H1 (cell line): ENCODE results near the gene MCF2L. TPM values are rescaled to one million over a fixed set of nuclear protein-coding genes. Genes with fewer than 3 reads are reported as not detected.

Experiments used
- CTCF ChIA-PET: fragments of 300-600 bp; sonication (Branson Sonifier 250); formaldehyde crosslinking; loops from one replicate; lab custom pipeline; 2021; ENCODE audit not compliant: partially characterized antibody; lab: Charles Lee
- POLR2A ChIA-PET: fragments of 300-600 bp; sonication (Branson Sonifier 250); formaldehyde crosslinking; loops from one replicate; lab custom pipeline; 2021; ENCODE audit warnings: inconsistent platforms; ENCODE audit not compliant: partially characterized antibody; lab: Charles Lee
- DNase-seq, 2 experiments: peaks; one replicate each; pipeline versions ENCODE4 v3.0.0 to v3.0.0-alpha.2; 2010 to 2022; ENCODE audit warnings: low spot score in 2 of 2, low read depth in 1 of 2, mixed read lengths in 1 of 2
- FAIRE-seq: peaks from 2 replicates; lab custom pipeline; 2011; peaks lifted over from hg19 to GRCh38; lab: Jason Lieb, UNC
- H2AFZ ChIP-seq: 2 replicates; pipeline ENCODE4 v1.8.1; 2012; ENCODE audit warnings: low read length, inconsistent platforms
- H2AK5ac ChIP-seq: 2 replicates; pipeline ENCODE4 v1.6.1; 2013; ENCODE audit warnings: low read depth, low read length
- H2BK120ac ChIP-seq: replicated peaks from 2 replicates; pipeline ENCODE3; 2013; ENCODE audit warnings: low read depth, low read length, inconsistent platforms
- H2BK12ac ChIP-seq: 2 replicates; pipeline ENCODE4 v1.6.1; 2013; ENCODE audit warnings: low read depth, low read length
- H2BK15ac ChIP-seq: 2 replicates; pipeline ENCODE4 v1.6.1; 2013; ENCODE audit warnings: low read length
- H2BK20ac ChIP-seq: 2 replicates; pipeline ENCODE4 v1.6.1; 2013; ENCODE audit warnings: low read length
- H2BK5ac ChIP-seq: 2 replicates; pipeline ENCODE4 v1.6.1; 2013; ENCODE audit warnings: low read depth, low read length
- H3K14ac ChIP-seq: 2 replicates; pipeline ENCODE4 v1.6.1; 2013; ENCODE audit warnings: inconsistent platforms; ENCODE audit not compliant: insufficient read length
- H3K18ac ChIP-seq: 2 replicates; pipeline ENCODE4 v1.6.1; 2013; ENCODE audit warnings: low read length; ENCODE audit errors: extremely low read depth
- H3K23ac ChIP-seq: 2 replicates; pipeline ENCODE4 v1.6.1; 2013; ENCODE audit warnings: inconsistent platforms; ENCODE audit not compliant: insufficient read length
- H3K23me2 ChIP-seq: 2 replicates; pipeline ENCODE4 v1.6.1; 2013; ENCODE audit warnings: low read depth, low read length
- H3K27ac ChIP-seq: 2 replicates; pipeline ENCODE4 v1.6.1; 2011; ENCODE audit warnings: low read depth, low read length, inconsistent platforms
- H3K27me3 ChIP-seq, 4 experiments: replicated peaks in 1 of 4; 1 replicate in 1 of 4; 2 replicates in 3 of 4; pipeline versions ENCODE4 v1.6.1 to v1.8.1; 2011 to 2013; ENCODE audit warnings: low read length in 3 of 4, mild to moderate bottlenecking in 3 of 4, inconsistent platforms in 2 of 4, mixed read lengths in 2 of 4, moderate library complexity in 1 of 4; ENCODE audit not compliant: control insufficient read depth in 3 of 4, insufficient read depth in 3 of 4; ENCODE audit errors: extremely low read depth in 1 of 4
- H3K36me3 ChIP-seq, 4 experiments: 2 replicates each; pipeline versions ENCODE4 v1.6.1 to v1.8.1; 2011 to 2013; ENCODE audit warnings: mild to moderate bottlenecking in 4 of 4, low read length in 3 of 4, moderate library complexity in 2 of 4, control low read depth in 1 of 4, inconsistent platforms in 1 of 4; ENCODE audit not compliant: insufficient read depth in 4 of 4, control insufficient read depth in 2 of 4
- H3K4ac ChIP-seq: replicated peaks from 2 replicates; pipeline ENCODE3; 2013; ENCODE audit warnings: low read length, low read depth, mixed read lengths, inconsistent platforms; ENCODE audit not compliant: insufficient read length
- H3K4me1 ChIP-seq, 4 experiments: replicated peaks in 1 of 4; 1 replicate in 1 of 4; 2 replicates in 3 of 4; pipeline versions ENCODE4 v1.6.1 to v1.8.1; 2011 to 2013; ENCODE audit warnings: low read length in 3 of 4, inconsistent platforms in 2 of 4, mixed read lengths in 1 of 4; ENCODE audit not compliant: insufficient read depth in 4 of 4, control insufficient read depth in 3 of 4
- H3K4me2 ChIP-seq, 2 experiments: 2 replicates each; pipeline versions ENCODE4 v1.6.1 to v1.8.1; 2011 to 2013; ENCODE audit warnings: low read depth in 2 of 2, low read length in 2 of 2, control low read depth in 1 of 2, inconsistent platforms in 1 of 2, mild to moderate bottlenecking in 1 of 2; ENCODE audit not compliant: insufficient read depth in 1 of 2
- H3K4me3 ChIP-seq, 4 experiments: fragments of 200-600, 300-600 bp in 1 of 4; sonication (generic), shearing (Covaris generic), sonication (Bioruptor Twin) in 1 of 4; 2 replicates each; pipeline versions ENCODE4 v1.5.1 to v1.8.1; 2011 to 2016; ENCODE audit warnings: low read length in 4 of 4, low read depth in 3 of 4, control low read depth in 2 of 4, inconsistent platforms in 2 of 4, mild to moderate bottlenecking in 2 of 4, mixed read lengths in 1 of 4, moderate library complexity in 1 of 4; ENCODE audit not compliant: insufficient read depth in 2 of 4; ENCODE audit errors: extremely low read depth in 1 of 4
- H3K56ac ChIP-seq: replicated peaks from 2 replicates; pipeline ENCODE3; 2013; ENCODE audit warnings: low read depth, mild to moderate bottlenecking, mixed read lengths, low read length, inconsistent platforms; ENCODE audit not compliant: insufficient read length
- H3K79me1 ChIP-seq: 2 replicates; pipeline ENCODE4 v1.6.1; 2013; ENCODE audit warnings: low read depth, low read length, control low read depth
- H3K79me2 ChIP-seq, 2 experiments: 2 replicates each; pipeline versions ENCODE4 v1.6.1 to v1.8.1; 2012 to 2013; ENCODE audit warnings: low read length in 2 of 2, mild to moderate bottlenecking in 2 of 2, inconsistent platforms in 1 of 2; ENCODE audit not compliant: insufficient read depth in 2 of 2, control insufficient read depth in 1 of 2
- H3K9ac ChIP-seq, 4 experiments: replicated peaks in 1 of 4; 1 replicate in 1 of 4; 2 replicates in 3 of 4; pipeline versions ENCODE4 v1.6.1 to v1.8.1; 2011 to 2013; ENCODE audit warnings: low read depth in 3 of 4, low read length in 3 of 4, control low read depth in 2 of 4, mild to moderate bottlenecking in 2 of 4, moderate library complexity in 2 of 4, inconsistent platforms in 1 of 4; ENCODE audit errors: extremely low read depth in 1 of 4
- H3K9me3 ChIP-seq, 2 experiments: 2 replicates each; pipeline versions ENCODE4 v1.6.1 to v1.8.1; 2012 to 2013; ENCODE audit warnings: mild to moderate bottlenecking in 2 of 2, moderate library complexity in 2 of 2, control low read depth in 1 of 2, inconsistent platforms in 1 of 2, low read depth in 1 of 2, low read length in 1 of 2, mixed read lengths in 1 of 2; ENCODE audit not compliant: insufficient read depth in 2 of 2
- H4K20me1 ChIP-seq, 2 experiments: replicated peaks in 1 of 2; 2 replicates each; pipeline versions ENCODE3 to v1.8.1; 2011 to 2013; ENCODE audit warnings: inconsistent platforms in 2 of 2, low read length in 2 of 2, mild to moderate bottlenecking in 1 of 2; ENCODE audit not compliant: insufficient read depth in 2 of 2, control insufficient read depth in 1 of 2
- H4K5ac ChIP-seq: 2 replicates; pipeline ENCODE4 v1.6.1; 2013; ENCODE audit warnings: low read length, low read depth, mixed read lengths, inconsistent platforms; ENCODE audit not compliant: insufficient read length
- H4K8ac ChIP-seq: 2 replicates; pipeline ENCODE4 v1.8.0; 2013; ENCODE audit warnings: mild to moderate bottlenecking, moderate library complexity, low read length, inconsistent platforms; ENCODE audit not compliant: insufficient read depth; ENCODE audit errors: extremely low read depth
- H4K91ac ChIP-seq: replicated peaks from 2 replicates; pipeline ENCODE3; 2013; ENCODE audit warnings: low read length, mixed read lengths, inconsistent platforms; ENCODE audit not compliant: insufficient read length
- BRCA1 ChIP-seq: IDR thresholded peaks from 2 replicates; pipeline ENCODE4 v1.6.1; 2012; ENCODE audit warnings: low read depth, low read length, improper control_type of control experiment
- KDM1A ChIP-seq: fragments of 200-600, 300-600 bp; sonication (generic); IDR thresholded peaks from 2 replicates; pipeline ENCODE4 v1.7.1; 2016; ENCODE audit warnings: mild to moderate bottlenecking, low read length, borderline replicate concordance
- TAF1 ChIP-seq: IDR thresholded peaks from 2 replicates; pipeline ENCODE4 v1.6.1; 2011; ENCODE audit warnings: mild to moderate bottlenecking, low read depth, low read length
- YY1 ChIP-seq: IDR thresholded peaks from 2 replicates; pipeline ENCODE4 v1.6.1; 2011; ENCODE audit warnings: low read depth, mild to moderate bottlenecking, low read length
- WGBS, 2 experiments: shearing (Covaris generic) in 1 of 2; methylation state at CpG; one replicate each; pipeline versions ENCODE4 v1.1.6 to v1.1.7; 2013 to 2015; ENCODE audit warnings: low lambda C conversion rate in 2 of 2, mixed read lengths in 2 of 2, inconsistent platforms in 1 of 2, low coverage in 1 of 2, missing lambda C conversion rate in 1 of 2; ENCODE audit not compliant: insufficient replicate concordance in 2 of 2, insufficient coverage in 1 of 2, insufficient read length in 1 of 2; ENCODE audit errors: extremely low coverage in 1 of 2, missing lambda C conversion rate in 1 of 2; 5-methylcytosine and 5-hydroxymethylcytosine counted together
- polyA plus RNA-seq, 7 experiments: library from polyadenylated mRNA; depleted of rRNA in 3 of 7; stranded (reverse) in 5 of 7; unstranded in 2 of 7; fragments of >200 nt in 5 of 7; fragments of 200-250 nt in 2 of 7; gene quantifications; 1 replicate in 5 of 7; 2 replicates in 1 of 7; 4 replicates in 1 of 7; pipeline versions ENCODE4 v1.2.1 to v1.2.3, GENCODE V29; 2011 to 2013; ENCODE audit warnings: missing spikeins in 2 of 7, mixed read lengths in 2 of 7
- total RNA-seq: library from RNA; stranded (reverse); fragmentation: NEBNext Ultra II Directional; extraction: Animal tissue kit (Norgen Biotek cat#: 25700); gene quantifications from 2 replicates; pipeline ENCODE4 v1.2.1, GENCODE V29; 2021
- TF ChIP-seq, protein P1 (sequence below): IDR thresholded peaks from 2 replicates; pipeline ENCODE4 v1.6.1; 2012; ENCODE audit warnings: low read length, inconsistent platforms

MCF2L gene
- total and polyA plus RNA-seq, 2 of the 8 experiments (the other 6 are each of a cell fraction or from before 2014, with no cell fraction given) = 10.1 to 24.4 TPM

DNA sequence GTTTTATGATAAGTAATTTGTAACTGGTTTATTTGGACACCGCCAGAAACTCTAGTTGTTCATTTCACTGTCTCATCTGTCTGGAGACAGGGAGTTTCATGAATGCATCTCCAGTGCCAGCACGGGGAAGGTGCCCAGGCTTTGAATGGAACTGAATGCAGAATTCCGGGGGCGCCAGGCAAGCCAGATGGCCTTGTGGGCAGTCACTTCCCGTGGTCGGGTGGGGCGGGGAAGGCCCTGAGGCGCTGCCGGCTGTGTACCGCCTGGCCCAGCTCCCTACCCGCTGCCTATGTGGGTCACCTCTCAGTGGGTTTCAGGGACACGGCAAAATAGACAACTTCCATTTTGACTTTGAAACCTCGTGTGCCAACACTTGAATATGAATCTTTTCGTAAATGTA lies 28.8 kb upstream of the MCF2L start:
- Histone ChIP-seq H2AK5ac (no peak overlapping the region), H3K36me3 (no peaks in the 10 kb centered on the region), H3K4me2 (no peak overlapping the region), H4K20me1 (peaks cover 0 to 7% of the 10 kb centered on the region in 2 experiments), H3K4ac (no peak overlapping the region), H2BK15ac (no peak overlapping the region), H2BK5ac (no peak overlapping the region), H3K27me3 (no peaks in the 10 kb centered on the region), H4K5ac (no peak overlapping the region), H3K18ac (no peak overlapping the region), H2BK20ac (no peak overlapping the region), H3K4me3 (no peak overlapping the region), H3K4me1 (no peaks in the 10 kb centered on the region; a peak in 2 of 7 replicates), H4K8ac (no peak overlapping the region), H2AFZ (no peak overlapping the region), H3K23me2 (peaks cover 4% of the 10 kb centered on the region; the same call in 1 of the 2 replicates), H3K27ac (no peak overlapping the region), H3K14ac (no peak overlapping the region), H3K79me2 (0 out of 4 replicates have a peak, but pooled peaks cover 0 to 3% of the 10 kb centered on the region in 2 experiments), H3K79me1 (0 out of 2 replicates have a peak, but pooled peaks cover 3% of the 10 kb centered on the region), H3K9ac (no peak overlapping the region), H3K56ac (no peak overlapping the region), H4K91ac (no peak overlapping the region), H3K9me3 (no peaks in the 10 kb centered on the region), H2BK12ac (no peak overlapping the region), H2BK120ac (no peak overlapping the region), H3K23ac (no peak overlapping the region)
- CTCF ChIA-PET = interaction anchor here (0.7 to 1.2 kb wide), 4 partner anchors 16 to 89 kb away, joined by 3 to 5 read pairs (median 3); no protein-coding TSS in a partner anchor
- no peak for TF ChIP-seq BRCA1
- TF ChIP-seq TAF1 = no peak
- TF ChIP-seq, protein P1, sequence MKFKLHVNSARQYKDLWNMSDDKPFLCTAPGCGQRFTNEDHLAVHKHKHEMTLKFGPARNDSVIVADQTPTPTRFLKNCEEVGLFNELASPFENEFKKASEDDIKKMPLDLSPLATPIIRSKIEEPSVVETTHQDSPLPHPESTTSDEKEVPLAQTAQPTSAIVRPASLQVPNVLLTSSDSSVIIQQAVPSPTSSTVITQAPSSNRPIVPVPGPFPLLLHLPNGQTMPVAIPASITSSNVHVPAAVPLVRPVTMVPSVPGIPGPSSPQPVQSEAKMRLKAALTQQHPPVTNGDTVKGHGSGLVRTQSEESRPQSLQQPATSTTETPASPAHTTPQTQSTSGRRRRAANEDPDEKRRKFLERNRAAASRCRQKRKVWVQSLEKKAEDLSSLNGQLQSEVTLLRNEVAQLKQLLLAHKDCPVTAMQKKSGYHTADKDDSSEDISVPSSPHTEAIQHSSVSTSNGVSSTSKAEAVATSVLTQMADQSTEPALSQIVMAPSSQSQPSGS = no peak
- no peak for TF ChIP-seq YY1
- no peak for TF ChIP-seq KDM1A
- DNase-seq = no peak
- no peak for FAIRE-seq
- WGBS, 2 experiments = 93% methylated on average over 14 of the region's 14 CpGs; no CpG with 5 or more reads in 1 of the 2 experiments
- POLR2A ChIA-PET = no interaction called here
